WTC11 (cell line): ENCODE data around the gene SYCP2. TPM values are rescaled to one million over a fixed set of nuclear protein-coding genes. Genes with fewer than 3 reads are reported as not detected.

Experiments
- ATAC-seq: fragments of 200-7000 bp; cut with Tn5 transposase; 2 replicates; pipeline ENCODE4 v1.10.0; 2021; ENCODE audit warnings: mild to moderate bottlenecking, moderate library complexity
- CTCF ChIA-PET: fragments of 300-600 bp; sonication (Branson Sonifier 250); formaldehyde crosslinking; loops from one replicate; lab custom pipeline; 2021; ENCODE audit warnings: antibody characterized with exemption; lab: Charles Lee
- POLR2A ChIA-PET: fragments of 350-600 bp; sonication (Branson Sonifier 250); formaldehyde crosslinking; loops from one replicate; lab custom pipeline; 2021; ENCODE audit warnings: antibody characterized with exemption; lab: Charles Lee
- DNase-seq: peaks from one replicate; pipeline ENCODE4 v3.0.0; 2021; ENCODE audit warnings: low spot score
- H3K27ac Mint-ChIP-seq: 2 replicates; pipeline ENCODE4 v1.8.0; 2021; ENCODE audit warnings: mixed read lengths
- H3K27me3 Mint-ChIP-seq: 2 replicates; pipeline ENCODE4 v1.8.0; 2021; ENCODE audit warnings: low read depth, mild to moderate bottlenecking, moderate library complexity, mixed read lengths
- H3K36me3 Mint-ChIP-seq: 2 replicates; pipeline ENCODE4 v1.8.0; 2021; ENCODE audit warnings: mixed read lengths
- H3K4me1 Mint-ChIP-seq: 2 replicates; pipeline ENCODE4 v1.8.0; 2022; ENCODE audit warnings: mixed read lengths
- H3K4me3 Mint-ChIP-seq: 2 replicates; pipeline ENCODE4 v1.8.0; 2021; ENCODE audit warnings: mild to moderate bottlenecking, moderate library complexity, mixed read lengths
- H3K9me3 Mint-ChIP-seq: 2 replicates; pipeline ENCODE4 v1.8.0; 2021; ENCODE audit warnings: mixed read lengths
- ATF6 ChIP-seq: sonication (generic); formaldehyde crosslinking; IDR thresholded peaks from 2 replicates; pipeline ENCODE4 v1.8.1; 2023; ENCODE audit warnings: mild to moderate bottlenecking, missing genetic modification reagents
- CREB1 ChIP-seq: sonication (generic); formaldehyde crosslinking; IDR thresholded peaks from 2 replicates; pipeline ENCODE4 v1.8.0; 2023; ENCODE audit warnings: mild to moderate bottlenecking, missing genetic modification reagents
- CREM ChIP-seq: sonication (generic); formaldehyde crosslinking; IDR thresholded peaks from 2 replicates; pipeline ENCODE4 v1.8.1; 2022; ENCODE audit warnings: mild to moderate bottlenecking, missing genetic modification reagents, moderate library complexity
- E2F5 ChIP-seq: sonication (generic); formaldehyde crosslinking; IDR thresholded peaks from 2 replicates; pipeline ENCODE4 v1.8.1; 2022; ENCODE audit warnings: mild to moderate bottlenecking, moderate library complexity, missing genetic modification reagents
- ETV6 ChIP-seq: sonication (generic); formaldehyde crosslinking; IDR thresholded peaks from 2 replicates; pipeline ENCODE4 v1.8.1; 2022; ENCODE audit warnings: mild to moderate bottlenecking, missing genetic modification reagents
- GTF2I ChIP-seq: fragments of 250-450 bp; sonication (Bioruptor Pico); conservative IDR thresholded peaks from 2 replicates; pipeline ENCODE4 v1.4.0; 2021; ENCODE audit warnings: mild to moderate bottlenecking
- JUN ChIP-seq: sonication (generic); formaldehyde crosslinking; IDR thresholded peaks from 2 replicates; pipeline ENCODE4 v1.8.0; 2023; ENCODE audit warnings: mild to moderate bottlenecking, missing genetic modification reagents
- NR3C1 ChIP-seq: sonication (generic); formaldehyde crosslinking; conservative IDR thresholded peaks from 2 replicates; pipeline ENCODE4 v1.8.1; 2023; ENCODE audit warnings: low read depth, mild to moderate bottlenecking, missing genetic modification reagents
- RELA ChIP-seq: sonication (generic); formaldehyde crosslinking; IDR thresholded peaks from 2 replicates; pipeline ENCODE4 v1.8.1; 2022; ENCODE audit warnings: missing genetic modification reagents, mild to moderate bottlenecking, borderline replicate concordance
- TEAD4 ChIP-seq: sonication (generic); formaldehyde crosslinking; IDR thresholded peaks from 2 replicates; pipeline ENCODE4 v1.8.0; 2022; ENCODE audit warnings: mild to moderate bottlenecking, missing genetic modification reagents
- TP53 ChIP-seq: sonication (generic); formaldehyde crosslinking; IDR thresholded peaks from 2 replicates; pipeline ENCODE4 v1.8.1; 2023; ENCODE audit warnings: mild to moderate bottlenecking, missing genetic modification reagents
- ZNF138 ChIP-seq: sonication (generic); formaldehyde crosslinking; conservative IDR thresholded peaks from 2 replicates; pipeline ENCODE4 v1.8.1; 2022; ENCODE audit warnings: mild to moderate bottlenecking, moderate library complexity, missing genetic modification reagents
- ZNF281 ChIP-seq: sonication (generic); formaldehyde crosslinking; IDR thresholded peaks from 2 replicates; pipeline ENCODE4 v1.8.0; 2023; ENCODE audit warnings: mild to moderate bottlenecking, missing genetic modification reagents
- total RNA-seq: library from RNA; stranded (reverse); gene quantifications from 3 replicates; pipeline ENCODE4 v1.2.3, GENCODE V29; 2021
- TF ChIP-seq, protein P1 (sequence below): sonication (generic); formaldehyde crosslinking; IDR thresholded peaks from 2 replicates; pipeline ENCODE4 v1.8.1; 2022; ENCODE audit warnings: low read depth, mild to moderate bottlenecking, moderate library complexity, missing genetic modification reagents, borderline replicate concordance
- TF ChIP-seq, protein P2 (sequence below): sonication (generic); formaldehyde crosslinking; IDR thresholded peaks from 2 replicates; pipeline ENCODE4 v1.8.0; 2022; ENCODE audit warnings: missing genetic modification reagents

The SYCP2 gene
- total RNA-seq, 1 experiment from 2014 or later = 0.31 TPM

GRCh38 chr20:59888050-59888449 lies 45.4 kb downstream of the SYCP2 start (continued):
- TF ChIP-seq, protein P1, sequence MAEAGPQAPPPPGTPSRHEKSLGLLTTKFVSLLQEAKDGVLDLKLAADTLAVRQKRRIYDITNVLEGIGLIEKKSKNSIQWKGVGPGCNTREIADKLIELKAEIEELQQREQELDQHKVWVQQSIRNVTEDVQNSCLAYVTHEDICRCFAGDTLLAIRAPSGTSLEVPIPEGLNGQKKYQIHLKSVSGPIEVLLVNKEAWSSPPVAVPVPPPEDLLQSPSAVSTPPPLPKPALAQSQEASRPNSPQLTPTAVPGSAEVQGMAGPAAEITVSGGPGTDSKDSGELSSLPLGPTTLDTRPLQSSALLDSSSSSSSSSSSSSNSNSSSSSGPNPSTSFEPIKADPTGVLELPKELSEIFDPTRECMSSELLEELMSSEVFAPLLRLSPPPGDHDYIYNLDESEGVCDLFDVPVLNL = no peak
- no peak for TF ChIP-seq ZNF138 (CRISPR knock-in tag)
- TF ChIP-seq, all 79 proteins: peak for 0

DNA sequence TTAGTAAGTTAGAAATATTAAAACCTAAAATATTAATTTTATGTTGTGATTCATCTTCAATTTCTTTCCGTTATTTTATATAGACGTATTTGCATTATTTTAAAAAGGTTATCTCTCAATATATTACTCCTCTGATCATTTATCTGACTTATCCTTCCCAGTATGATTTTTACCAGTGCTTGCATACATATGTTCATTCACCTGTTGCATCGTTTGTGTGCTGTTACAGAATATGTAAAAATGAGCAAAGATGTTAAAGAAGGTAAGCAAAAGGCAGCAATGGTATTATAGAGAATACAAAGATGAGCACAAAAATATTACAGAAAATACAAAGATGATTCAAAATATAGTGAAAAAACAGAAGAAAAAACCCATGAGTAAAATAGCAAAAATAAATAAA lies 48.9 kb downstream of the SYCP2 start:
- ATAC-seq (no peak), DNase-seq (no peak)
- no peaks in the 10 kb centered on the region for H3K36me3 Mint-ChIP-seq
- CTCF ChIA-PET = interaction anchor here (1.0 kb wide), 1 partner anchor 49 kb away, joined by 4 read pairs; the partner anchor contains the start of gene SYCP2
- H3K9me3 Mint-ChIP-seq = no peaks in the 10 kb centered on the region
- no peak overlapping the region for H3K27ac Mint-ChIP-seq
- TF ChIP-seq NR3C1 (CRISPR knock-in tag) = no peak
- no peak for TF ChIP-seq CREM
- TF ChIP-seq ZNF281 (CRISPR knock-in tag) = no peak
- TF ChIP-seq, protein P2, sequence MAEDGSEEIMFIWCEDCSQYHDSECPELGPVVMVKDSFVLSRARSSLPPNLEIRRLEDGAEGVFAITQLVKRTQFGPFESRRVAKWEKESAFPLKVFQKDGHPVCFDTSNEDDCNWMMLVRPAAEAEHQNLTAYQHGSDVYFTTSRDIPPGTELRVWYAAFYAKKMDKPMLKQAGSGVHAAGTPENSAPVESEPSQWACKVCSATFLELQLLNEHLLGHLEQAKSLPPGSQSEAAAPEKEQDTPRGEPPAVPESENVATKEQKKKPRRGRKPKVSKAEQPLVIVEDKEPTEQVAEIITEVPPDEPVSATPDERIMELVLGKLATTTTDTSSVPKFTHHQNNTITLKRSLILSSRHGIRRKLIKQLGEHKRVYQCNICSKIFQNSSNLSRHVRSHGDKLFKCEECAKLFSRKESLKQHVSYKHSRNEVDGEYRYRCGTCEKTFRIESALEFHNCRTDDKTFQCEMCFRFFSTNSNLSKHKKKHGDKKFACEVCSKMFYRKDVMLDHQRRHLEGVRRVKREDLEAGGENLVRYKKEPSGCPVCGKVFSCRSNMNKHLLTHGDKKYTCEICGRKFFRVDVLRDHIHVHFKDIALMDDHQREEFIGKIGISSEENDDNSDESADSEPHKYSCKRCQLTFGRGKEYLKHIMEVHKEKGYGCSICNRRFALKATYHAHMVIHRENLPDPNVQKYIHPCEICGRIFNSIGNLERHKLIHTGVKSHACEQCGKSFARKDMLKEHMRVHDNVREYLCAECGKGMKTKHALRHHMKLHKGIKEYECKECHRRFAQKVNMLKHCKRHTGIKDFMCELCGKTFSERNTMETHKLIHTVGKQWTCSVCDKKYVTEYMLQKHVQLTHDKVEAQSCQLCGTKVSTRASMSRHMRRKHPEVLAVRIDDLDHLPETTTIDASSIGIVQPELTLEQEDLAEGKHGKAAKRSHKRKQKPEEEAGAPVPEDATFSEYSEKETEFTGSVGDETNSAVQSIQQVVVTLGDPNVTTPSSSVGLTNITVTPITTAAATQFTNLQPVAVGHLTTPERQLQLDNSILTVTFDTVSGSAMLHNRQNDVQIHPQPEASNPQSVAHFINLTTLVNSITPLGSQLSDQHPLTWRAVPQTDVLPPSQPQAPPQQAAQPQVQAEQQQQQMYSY (CRISPR knock-in tag) = no peak
- no peak for TF ChIP-seq GTF2I (CRISPR knock-in tag)
- TF ChIP-seq TP53 = no peak
- no peak for TF ChIP-seq TEAD4 (CRISPR knock-in tag)
- no peak for TF ChIP-seq ATF6
- no peak for TF ChIP-seq RELA (CRISPR knock-in tag)
- TF ChIP-seq ETV6 (CRISPR knock-in tag) = no peak
- POLR2A ChIA-PET = no interaction called here
- H3K27me3 Mint-ChIP-seq = peaks cover 34% of the 10 kb centered on the region
- no peaks in the 10 kb centered on the region for H3K4me1 Mint-ChIP-seq
- no peak overlapping the region for H3K4me3 Mint-ChIP-seq

DNA sequence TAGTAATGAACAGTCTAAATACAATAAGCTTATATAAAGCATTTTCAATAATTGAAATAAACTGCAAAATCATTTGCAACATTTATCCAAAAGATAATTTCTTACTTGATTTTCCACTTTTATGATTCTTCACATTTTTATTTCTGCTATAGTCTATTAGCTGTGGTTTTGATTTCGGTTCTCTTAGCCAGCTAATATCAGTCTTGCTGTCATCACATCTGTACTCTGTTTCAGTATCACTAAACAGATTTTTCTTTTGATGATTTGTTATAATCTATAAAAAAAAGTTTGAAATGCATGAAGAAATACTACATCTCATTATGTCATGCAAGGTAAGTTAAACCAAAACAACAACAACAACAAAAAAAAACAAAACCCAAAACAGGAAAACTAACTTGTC lies 53.2 kb downstream of the SYCP2 start:
- ChIA-PET CTCF (no interaction called here), POLR2A (no interaction called here)
- TF ChIP-seq JUN (CRISPR knock-in tag) (no peak), E2F5 (no peak), CREB1 (CRISPR knock-in tag) (no peak)
- DNase-seq (no peak), ATAC-seq (no peak)
- H3K36me3 Mint-ChIP-seq = no peaks in the 10 kb centered on the region
- peaks cover 3% of the 10 kb centered on the region; the same call in 1 of the 2 replicates for H3K9me3 Mint-ChIP-seq
- H3K27me3 Mint-ChIP-seq = peaks cover 26% of the 10 kb centered on the region
- no peak overlapping the region for H3K27ac Mint-ChIP-seq
- H3K4me3 Mint-ChIP-seq = no peak overlapping the region
- no peaks in the 10 kb centered on the region for H3K4me1 Mint-ChIP-seq
